Right atrium auricular region (tissue), 2 donors: ENCODE measurements around the gene C5. TPM values are rescaled to one million over a fixed set of nuclear protein-coding genes. Genes with fewer than 3 reads are reported as not detected.

ENCODE experiments used
- DNase-seq: peaks from one replicate; pipeline ENCODE4 v3.0.0-alpha.2; 2019; ENCODE audit warnings: low spot score
- H3K27ac ChIP-seq, 2 donors: fragments of 200-600 bp; sonication (generic); 1 replicate in 1 of 2; 2 replicates in 1 of 2; pipeline ENCODE4 v1.5.1; 2016 to 2019
- H3K27me3 ChIP-seq, 2 donors: fragments of 200-600 bp; sonication (generic); one replicate each; pipeline versions ENCODE4 v1.5.1 to v1.6.0; 2017 to 2019
- H3K36me3 ChIP-seq: fragments of 200-600 bp; sonication (generic); one replicate; pipeline ENCODE4 v1.5.1; 2016
- H3K4me1 ChIP-seq, 2 donors: fragments of 200-600 bp; sonication (generic); one replicate each; pipeline versions ENCODE4 v1.5.1 to v1.6.0; 2017 to 2019
- H3K4me3 ChIP-seq, 2 donors: fragments of 200-600 bp; sonication (generic); 1 replicate in 1 of 2; 2 replicates in 1 of 2; pipeline ENCODE4 v1.5.1; 2017 to 2019; ENCODE audit warnings: mild to moderate bottlenecking in 1 of 2, moderate library complexity in 1 of 2
- H3K9me3 ChIP-seq, 2 donors: fragments of 200-600 bp; sonication (generic); one replicate each; pipeline ENCODE4 v1.5.1; 2019
- total RNA-seq, 2 donors: library from RNA; depleted of rRNA; stranded (reverse); fragments of >200 nt; gene quantifications; one replicate each; pipeline ENCODE4 v1.1.0, GENCODE V29; 2016
- TF ChIP-seq, protein P1 (sequence below), 2 donors: fragments of 200-600 bp; sonication (generic); IDR thresholded peaks; one replicate each; pipeline ENCODE4 v1.5.1; 2019; ENCODE audit warnings: antibody characterized with exemption in 2 of 2

Gene C5
- total RNA-seq, 2 donors from 2014 or later, result 0.82 to 1.1 TPM

DNA sequence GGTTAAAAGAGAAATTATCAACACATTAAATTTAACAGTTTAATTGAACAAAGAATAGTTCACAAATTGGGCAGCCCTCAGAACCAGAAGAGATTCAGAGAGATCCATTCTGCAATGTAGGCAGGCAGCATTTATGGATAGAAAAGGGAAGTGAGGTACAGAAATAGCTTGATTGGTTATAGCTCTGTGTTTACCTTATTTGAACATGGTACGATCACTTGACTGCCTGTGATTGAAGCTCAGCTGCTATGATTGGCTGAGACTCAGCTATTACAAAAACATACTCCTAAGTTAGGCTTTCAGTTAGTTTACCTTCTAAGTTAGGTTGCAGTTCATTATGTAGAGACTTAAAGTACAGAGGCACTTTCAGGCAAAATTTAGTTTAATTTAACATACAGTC is 32.0 kb upstream of the C5 start:
- Histone ChIP-seq H3K4me3 (no peak overlapping the region), H3K27me3 (no peaks in the 10 kb centered on the region), H3K27ac (no peak overlapping the region), H3K36me3 (peaks cover 10% of the 10 kb centered on the region), H3K4me1 (no peaks in the 10 kb centered on the region), H3K9me3 (no peaks in the 10 kb centered on the region)
- no peak for DNase-seq
- TF ChIP-seq, protein P1, sequence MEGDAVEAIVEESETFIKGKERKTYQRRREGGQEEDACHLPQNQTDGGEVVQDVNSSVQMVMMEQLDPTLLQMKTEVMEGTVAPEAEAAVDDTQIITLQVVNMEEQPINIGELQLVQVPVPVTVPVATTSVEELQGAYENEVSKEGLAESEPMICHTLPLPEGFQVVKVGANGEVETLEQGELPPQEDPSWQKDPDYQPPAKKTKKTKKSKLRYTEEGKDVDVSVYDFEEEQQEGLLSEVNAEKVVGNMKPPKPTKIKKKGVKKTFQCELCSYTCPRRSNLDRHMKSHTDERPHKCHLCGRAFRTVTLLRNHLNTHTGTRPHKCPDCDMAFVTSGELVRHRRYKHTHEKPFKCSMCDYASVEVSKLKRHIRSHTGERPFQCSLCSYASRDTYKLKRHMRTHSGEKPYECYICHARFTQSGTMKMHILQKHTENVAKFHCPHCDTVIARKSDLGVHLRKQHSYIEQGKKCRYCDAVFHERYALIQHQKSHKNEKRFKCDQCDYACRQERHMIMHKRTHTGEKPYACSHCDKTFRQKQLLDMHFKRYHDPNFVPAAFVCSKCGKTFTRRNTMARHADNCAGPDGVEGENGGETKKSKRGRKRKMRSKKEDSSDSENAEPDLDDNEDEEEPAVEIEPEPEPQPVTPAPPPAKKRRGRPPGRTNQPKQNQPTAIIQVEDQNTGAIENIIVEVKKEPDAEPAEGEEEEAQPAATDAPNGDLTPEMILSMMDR (IDR thresholded peaks at IDR 0.05), result no peak

DNA sequence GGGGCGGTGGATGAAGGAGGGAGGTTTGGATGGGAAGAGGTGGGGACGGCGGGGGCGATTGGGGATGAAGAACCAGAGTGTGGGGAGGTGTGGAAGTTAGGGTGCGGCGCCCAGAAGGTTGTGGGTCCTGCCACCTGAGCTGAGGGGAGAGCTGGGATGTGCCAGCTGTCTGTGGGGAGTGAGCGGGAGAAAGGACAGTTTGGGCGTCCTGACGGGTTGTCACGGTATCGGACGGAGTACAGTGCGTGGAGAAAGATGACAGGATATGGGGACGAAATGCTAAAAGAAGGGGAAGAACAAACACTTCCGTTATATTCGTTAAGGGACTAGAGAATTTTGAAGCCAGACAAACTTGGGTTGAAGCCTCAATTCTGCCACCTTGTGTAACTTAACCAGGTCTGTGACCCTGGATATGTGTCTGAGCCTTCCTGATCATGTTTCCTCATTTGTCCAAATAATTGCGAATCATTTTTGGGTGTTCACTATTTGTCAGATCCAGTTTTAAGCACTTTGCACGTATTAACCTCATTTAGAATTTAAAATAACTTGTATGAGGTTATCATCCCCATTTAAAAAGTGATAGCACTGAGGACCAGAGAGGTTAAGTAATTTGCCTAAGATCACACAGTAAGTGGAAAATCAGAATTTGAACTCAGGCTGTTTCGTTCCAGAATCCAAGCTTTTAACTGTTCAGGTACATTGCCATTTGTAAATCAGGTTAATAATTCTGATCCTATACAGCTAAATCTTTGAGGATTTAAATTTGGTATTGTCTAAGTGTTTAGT is 25.4 kb upstream of the C5 start:
- TF ChIP-seq, protein P1 (IDR thresholded peaks at IDR 0.05), result no peak
- Histone ChIP-seq H3K27me3 (no peaks in the 10 kb centered on the region), H3K4me1 (peaks cover 0 to 14% of the 10 kb centered on the region in 2 donors), H3K27ac (peak overlapping the region; percentile 86 to 87), H3K9me3 (no peaks in the 10 kb centered on the region), H3K36me3 (no peaks in the 10 kb centered on the region), H3K4me3 (peak overlapping the region; percentile 65 to 76)
- DNase-seq, result no peak

DNA sequence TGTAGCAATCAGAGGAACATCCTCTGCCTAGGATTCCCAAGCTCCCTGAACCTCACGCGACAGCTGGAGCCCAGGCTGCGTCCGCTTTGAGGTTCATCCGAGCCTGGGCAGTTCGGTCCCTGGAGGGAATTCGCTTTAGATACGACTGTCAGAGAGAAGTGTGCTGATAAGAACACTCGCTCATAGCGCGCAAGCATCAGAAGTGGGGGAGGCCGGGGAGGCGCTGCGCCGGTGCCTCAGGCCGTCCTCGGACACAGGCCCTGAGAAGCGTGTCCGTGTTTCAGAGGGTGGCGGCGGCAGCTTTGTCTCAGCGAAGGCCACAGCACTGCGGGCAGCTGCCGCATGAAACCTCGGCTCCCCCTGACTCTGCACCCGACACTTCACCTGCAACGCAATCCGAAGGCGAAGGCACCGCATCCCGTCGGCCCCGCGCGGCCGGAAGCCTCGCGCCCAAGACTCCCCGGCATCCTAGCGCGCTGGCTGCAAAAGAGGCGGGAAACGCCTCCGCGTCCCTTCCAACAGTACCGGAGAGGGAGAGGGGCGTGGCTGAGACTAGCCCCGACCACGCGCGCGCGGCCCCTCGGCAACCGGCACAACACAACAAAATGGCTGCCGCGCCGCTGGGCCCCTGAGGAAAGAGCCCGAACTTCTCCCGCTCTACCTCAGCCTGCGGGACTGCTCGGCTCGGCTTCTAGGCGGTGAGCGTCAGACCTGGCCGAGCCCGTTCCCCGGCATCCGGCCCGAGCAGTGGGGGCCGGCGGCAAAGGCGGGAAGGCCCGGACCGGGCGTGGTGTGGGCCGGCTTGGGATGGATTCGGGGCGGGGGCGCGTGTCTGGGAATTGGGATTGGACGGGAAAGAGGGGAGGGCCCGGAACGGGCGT is 24.5 kb upstream of the C5 start, which contains the start of gene CNTRL:
CNTRL (plus strand) TSS at position 586 of the 881 bp plus-strand sequence. CDS start 13,372 bp downstream, outside the sequence.
- peak within 1 kb of the TSS; percentile 65 to 76 for H3K4me3 ChIP-seq
- TF ChIP-seq, protein P1 (IDR thresholded peaks at IDR 0.05), result peak in 1 of 2 donors; percentile 19
- H3K27me3 ChIP-seq, result no peaks in the 10 kb centered on the region
- no peaks in the 10 kb centered on the region for H3K9me3 ChIP-seq
- DNase-seq, result peak; percentile 91
- H3K36me3 ChIP-seq, result no peaks in the 10 kb centered on the region
- H3K4me1 ChIP-seq, result peaks cover 0 to 14% of the 10 kb centered on the region in 2 donors
- peak within 1 kb of the TSS; percentile 86 to 87 for H3K27ac ChIP-seq

DNA sequence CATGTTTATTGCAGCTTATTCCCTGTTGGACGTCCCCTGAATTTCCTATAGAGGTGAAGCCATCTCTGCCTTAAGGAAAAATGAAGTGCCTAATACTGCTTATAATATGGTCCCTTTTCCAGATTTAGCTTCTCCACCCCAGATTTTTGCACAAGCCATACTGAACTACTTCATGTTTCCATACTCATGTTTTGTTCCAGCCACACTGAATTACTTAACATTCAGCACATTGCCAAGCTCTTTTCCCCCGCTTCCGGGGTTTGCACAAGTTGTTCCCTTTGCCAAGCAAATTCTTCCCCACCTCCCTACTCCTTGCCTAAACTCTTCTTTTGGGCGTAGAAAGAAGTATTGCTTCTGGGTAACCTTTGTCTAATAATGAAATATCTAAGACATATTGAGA is 23.0 kb upstream of the C5 start:
- peak overlapping the region; percentile 86 to 87 for H3K27ac ChIP-seq
- peak; percentile 90 for DNase-seq
- H3K27me3 ChIP-seq, result no peaks in the 10 kb centered on the region
- H3K4me3 ChIP-seq, result peak overlapping the region in 1 of 2 donors; percentile 1
- TF ChIP-seq, protein P1 (IDR thresholded peaks at IDR 0.05), result no peak
- peaks cover 0 to 14% of the 10 kb centered on the region in 2 donors for H3K4me1 ChIP-seq
- no peaks in the 10 kb centered on the region for H3K36me3 ChIP-seq
- no peaks in the 10 kb centered on the region for H3K9me3 ChIP-seq

DNA sequence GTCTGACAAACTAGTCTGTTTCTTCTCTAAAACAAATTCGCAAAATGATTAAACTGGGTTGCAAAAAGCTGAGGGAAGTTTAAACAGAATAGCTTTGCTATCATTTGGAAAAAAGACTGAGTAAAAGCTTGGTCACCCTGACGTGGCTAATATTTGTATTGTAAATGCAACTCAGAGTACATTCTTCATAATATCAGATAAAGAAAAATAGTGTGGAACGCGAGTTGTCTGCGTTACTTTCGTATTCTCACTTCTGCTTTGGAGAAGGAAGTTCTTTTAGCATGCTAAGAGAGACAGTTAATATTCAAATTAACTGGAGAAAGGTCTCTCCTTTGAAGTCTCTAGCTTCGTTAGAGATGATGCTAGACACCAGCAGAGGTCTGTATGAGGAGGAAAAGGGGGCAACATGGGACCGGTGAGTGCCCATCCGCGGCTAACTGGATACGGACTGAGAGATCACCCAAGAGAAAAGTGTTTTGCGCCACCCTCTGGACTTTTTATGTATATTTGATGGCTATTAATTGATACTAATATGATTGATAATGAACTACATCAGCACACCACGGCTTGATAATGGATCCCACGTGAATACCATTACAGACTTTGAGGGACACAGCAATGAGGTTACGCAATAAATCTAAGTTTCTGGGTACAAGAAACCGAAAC is 21.8 kb upstream of the C5 start:
- H3K27ac ChIP-seq, result peak overlapping the region; percentile 66 to 86
- H3K36me3 ChIP-seq, result no peaks in the 10 kb centered on the region
- DNase-seq, result peak; percentile 60
- H3K4me1 ChIP-seq, result peaks cover 0 to 14% of the 10 kb centered on the region in 2 donors
- TF ChIP-seq, protein P1 (IDR thresholded peaks at IDR 0.05), result peak in 1 of 2 donors; percentile 45
- no peaks in the 10 kb centered on the region for H3K9me3 ChIP-seq
- no peaks in the 10 kb centered on the region for H3K27me3 ChIP-seq
- peak overlapping the region; percentile 12 to 43 for H3K4me3 ChIP-seq
